Left lung (tissue), 10 donors: ENCODE results near the gene TCAIM. TPM values are rescaled to one million over a fixed set of nuclear protein-coding genes. Genes with fewer than 3 reads are reported as not detected.

ENCODE experiments used
- ATAC-seq: fragments of 200-7000 bp; cut with Tn5 transposase; one replicate; pipeline ENCODE4 v1.9.1; 2020; ENCODE audit warnings: moderate library complexity
- DNase-seq, 4 donors: peaks; one replicate each; pipeline ENCODE4 v3.0.0-alpha.2; 2013 to 2020
- H3K27ac ChIP-seq, 2 donors: fragments of 200-600 bp; sonication (generic) in 1 of 2; one replicate each; pipeline versions ENCODE4 v1.5.0 to v1.8.0; 2020 to 2021
- H3K27me3 ChIP-seq, 2 donors: fragments of 200-600 bp; sonication (generic) in 1 of 2; one replicate each; pipeline versions ENCODE4 v1.5.0 to v1.8.0; 2020 to 2021
- H3K36me3 ChIP-seq, 2 donors: fragments of 200-600 bp; sonication (generic) in 1 of 2; one replicate each; pipeline versions ENCODE4 v1.5.0 to v1.8.0; 2020 to 2021
- H3K4me1 ChIP-seq, 2 donors: fragments of 200-600 bp; one replicate each; pipeline ENCODE4 v1.8.0; 2021
- H3K4me3 ChIP-seq, 2 donors: fragments of 200-600 bp; sonication (generic) in 1 of 2; one replicate each; pipeline versions ENCODE4 v1.5.0 to v1.8.0; 2020 to 2021; ENCODE audit warnings: mild to moderate bottlenecking in 1 of 2
- H3K9me3 ChIP-seq, 2 donors: fragments of 200-600 bp; sonication (generic) in 1 of 2; one replicate each; pipeline versions ENCODE4 v1.5.0 to v1.8.0; 2020 to 2021
- CTCF ChIP-seq, 2 donors: fragments of 200-600 bp; sonication (generic) in 1 of 2; IDR thresholded peaks; one replicate each; pipeline versions ENCODE4 v1.5.0 to v1.8.0; 2021; ENCODE audit warnings: antibody characterized with exemption in 2 of 2
- intact Hi-C, 2 donors: fragments of 100-400 bp; cut with DNase I; formaldehyde crosslinking; loops; one replicate each; pipeline versions ENCODE4 v1.11.2 to v1.14.2; 2022
- polyA plus RNA-seq, 6 donors: library from polyadenylated mRNA; unstranded; fragments of 120-200 nt; gene quantifications; one replicate each; pipeline ENCODE4 v1.2.1, GENCODE V29; 2013; ENCODE audit not compliant: insufficient read length in 6 of 6
- total RNA-seq, 2 donors: library from RNA; stranded (reverse); fragmentation: NEBNext Ultra II Directional; extraction: Animal tissue kit (Norgen Biotek cat#: 25700); gene quantifications; one replicate each; pipeline ENCODE4 v1.2.1, GENCODE V29; 2021
- donor health status: DM: no; HTN: yes; CAD: no.
- donor health status: DM: no; HTN: no; CAD: no.

The TCAIM gene
- total and polyA plus RNA-seq, 8 donors: 23.4 to 30.2 (median 25.6) TPM

GRCh38 chr3:44451441-44451840 lies 112.9 kb downstream of the TCAIM start:
- intact Hi-C loops: no loop called here
- H3K27ac ChIP-seq: peak overlapping the region in 1 of 2 donors; percentile 37
- peaks cover 0 to 9% of the 10 kb centered on the region in 2 donors for H3K9me3 ChIP-seq
- DNase-seq: no peak
- H3K27me3 ChIP-seq: no peaks in the 10 kb centered on the region
- no peak for TF ChIP-seq CTCF (IDR thresholded peaks at IDR 0.05)
- peaks cover 3 to 95% of the 10 kb centered on the region in 2 donors for H3K36me3 ChIP-seq
- no peaks in the 10 kb centered on the region for H3K4me1 ChIP-seq
- no peak overlapping the region for H3K4me3 ChIP-seq
- no peak for ATAC-seq

DNA sequence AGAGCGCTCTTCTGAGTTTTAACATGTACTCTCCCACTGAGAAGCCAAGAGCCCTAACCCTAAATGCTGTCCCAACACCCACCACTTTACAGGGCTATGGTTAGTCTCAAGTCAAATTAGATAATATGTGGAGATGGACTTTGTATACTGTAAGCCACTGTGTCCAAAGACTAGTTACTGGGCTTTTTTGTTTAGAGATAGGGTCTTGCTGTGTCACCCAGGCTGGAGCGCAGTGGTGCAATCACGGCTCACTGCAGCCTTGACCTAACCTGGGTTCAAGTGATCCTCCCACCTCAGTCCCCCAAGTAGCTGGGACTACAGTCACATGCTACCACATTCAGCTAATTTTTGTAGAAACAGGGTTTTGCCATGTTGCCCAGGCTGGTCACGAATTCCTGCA lies 115.7 kb downstream of the TCAIM start:
- TF ChIP-seq CTCF (IDR thresholded peaks at IDR 0.05): no peak
- peaks cover 3 to 86% of the 10 kb centered on the region in 2 donors for H3K36me3 ChIP-seq
- H3K27ac ChIP-seq: no peak overlapping the region
- no peak overlapping the region for H3K4me3 ChIP-seq
- ATAC-seq: no peak
- no peak for DNase-seq
- intact Hi-C loops: no loop called here
- H3K9me3 ChIP-seq: no peaks in the 10 kb centered on the region
- no peaks in the 10 kb centered on the region for H3K4me1 ChIP-seq
- no peaks in the 10 kb centered on the region for H3K27me3 ChIP-seq

DNA sequence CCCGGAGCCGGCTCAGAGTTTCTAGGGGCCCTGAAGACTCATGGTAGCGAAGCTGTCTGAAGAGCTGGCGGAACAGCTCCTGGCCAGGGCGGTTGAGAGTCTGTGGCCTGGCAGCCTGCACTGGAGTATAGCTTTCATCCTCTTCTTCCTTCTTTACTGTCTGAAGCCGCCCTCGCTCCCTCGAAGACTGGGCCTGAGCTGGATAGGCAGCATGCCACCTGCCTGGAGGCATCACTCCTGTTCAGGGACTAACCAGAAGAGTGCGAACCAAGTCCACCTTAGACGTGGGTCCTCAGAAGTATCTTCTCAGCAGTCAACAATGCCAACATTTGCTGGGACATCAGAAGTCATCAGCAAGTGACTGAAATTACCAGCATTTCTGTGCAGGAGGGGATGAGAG lies 116.8 kb downstream of the TCAIM start:
- Histone ChIP-seq H3K36me3 (peaks cover 3 to 78% of the 10 kb centered on the region in 2 donors), H3K27ac (no peak overlapping the region), H3K4me1 (no peaks in the 10 kb centered on the region), H3K27me3 (no peaks in the 10 kb centered on the region), H3K9me3 (peaks cover 0 to 7% of the 10 kb centered on the region in 2 donors), H3K4me3 (no peak overlapping the region)
- DNase-seq: no peak
- intact Hi-C loops: no loop called here
- TF ChIP-seq CTCF (IDR thresholded peaks at IDR 0.05): no peak
- ATAC-seq: no peak

Other genes starting within 250 kb of the TCAIM start
- not detected for gene TOPAZ1, start 96.9 kb upstream of the TCAIM start, total RNA-seq
- not detected for gene TOPAZ1, start 96.9 kb upstream of the TCAIM start, polyA plus RNA-seq
- gene ZNF445, start 138.9 kb downstream of the TCAIM start, total RNA-seq: 10 to 100 TPM; 18.1 to 18.3 TPM
- gene ZNF445, start 138.9 kb downstream of the TCAIM start, polyA plus RNA-seq: 10 to 100 TPM; 27.3 to 33.5 (median 28.5) TPM
- gene ZKSCAN7, start 216.4 kb downstream of the TCAIM start, total RNA-seq: 1 to 10 TPM; 4.0 to 6.0 TPM
- gene ZKSCAN7, start 216.4 kb downstream of the TCAIM start, polyA plus RNA-seq: 10 to 100 TPM; 15.9 to 19.1 (median 18.2) TPM
- 1 to 10 TPM; 2.8 to 4.9 TPM for gene ZNF660, start 246.2 kb downstream of the TCAIM start, total RNA-seq
- 10 to 100 TPM; 15.3 to 27.9 (median 22.2) TPM for gene ZNF660, start 246.2 kb downstream of the TCAIM start, polyA plus RNA-seq